HCT116 (cell line): Measurements from ENCODE around the gene PRXL2A. TPM values are rescaled to one million over a fixed set of nuclear protein-coding genes. Genes with fewer than 3 reads are reported as not detected.

ENCODE experiments used
- ATAC-seq: fragments of 200-7000 bp; cut with Tn5 transposase; 2 replicates; pipeline ENCODE4 v1.9.1; 2020; ENCODE audit warnings: mild to moderate bottlenecking, moderate library complexity
- BruUV-seq: library from RNA; stranded (reverse); fragments of 400-500 nt; replicated peaks from 2 replicates; lab custom pipeline; 2021; lab: Mats Ljungman, UMichigan
- CTCF ChIA-PET: fragments of 300-600 bp; sonication (Branson Sonifier 250); formaldehyde crosslinking; loops from one replicate; lab custom pipeline; 2021; ENCODE audit warnings: antibody characterized with exemption; lab: Charles Lee
- POLR2A ChIA-PET: fragments of 300-600, 350-600 bp; sonication (Branson Sonifier 250); formaldehyde crosslinking; loops from one replicate; lab custom pipeline; 2021; ENCODE audit warnings: antibody characterized with exemption; lab: Charles Lee
- RAD21 ChIA-PET, 2 experiments: fragments of 300-600 bp; sonication (Branson Sonifier 250); formaldehyde crosslinking; loops; one replicate each; lab custom pipeline; 2023; ENCODE audit warnings: low total read pairs in 2 of 2; ENCODE audit not compliant: uncharacterized antibody in 2 of 2, unreplicated experiment in 2 of 2, low non-redundant PET in 1 of 2; lab: Charles Lee
- DNase-seq: peaks from one replicate; pipeline ENCODE4 v3.0.0-alpha.2; 2010; ENCODE audit warnings: low read depth, low spot score
- H2AFZ ChIP-seq: fragments of 200-600 bp; shearing (Covaris generic), sonication (generic); 2 replicates; pipeline ENCODE4 v1.6.1; 2017; ENCODE audit warnings: low read depth, mixed run types, mixed read lengths, antibody characterized with exemption, low read length; ENCODE audit not compliant: poor library complexity, severe bottlenecking
- H3K27ac ChIP-seq: 2 replicates; pipeline ENCODE4 v1.5.1; 2012; ENCODE audit warnings: low read depth, low read length
- H3K27me3 ChIP-seq: fragments of 200-600 bp; sonication (generic); 2 replicates; pipeline ENCODE4 v1.6.1; 2016; ENCODE audit warnings: mixed run types, low read length, mixed read lengths; ENCODE audit not compliant: insufficient read depth
- H3K36me3 ChIP-seq, 2 experiments: fragments of 200-500 bp in 1 of 2; fragments of 200-600 bp in 1 of 2; sonication (Bioruptor generic) in 1 of 2; sonication (generic) in 1 of 2; 2 replicates each; pipeline versions ENCODE4 v1.5.1 to v1.6.1; 2014 to 2016; ENCODE audit warnings: low read length in 2 of 2, inconsistent platforms in 1 of 2, mixed read lengths in 1 of 2, mixed run types in 1 of 2; ENCODE audit not compliant: insufficient read depth in 2 of 2, control insufficient read depth in 1 of 2
- H3K4me1 ChIP-seq, 2 experiments: fragments of 200-600 bp in 1 of 2; sonication (generic) in 1 of 2; 2 replicates each; pipeline versions ENCODE4 v1.5.1 to v1.6.1; 2012 to 2017; ENCODE audit warnings: low read length in 2 of 2, inconsistent platforms in 1 of 2, mild to moderate bottlenecking in 1 of 2, mixed read lengths in 1 of 2, mixed run types in 1 of 2, moderate library complexity in 1 of 2; ENCODE audit not compliant: insufficient read depth in 2 of 2, control insufficient read depth in 1 of 2
- H3K4me2 ChIP-seq: fragments of 200-600 bp; sonication (generic); 2 replicates; pipeline ENCODE4 v1.6.1; 2017; ENCODE audit warnings: mixed run types, low read length, mixed read lengths
- H3K4me3 ChIP-seq, 2 experiments: fragments of 200-600 bp in 1 of 2; sonication (generic) in 1 of 2; replicated peaks in 1 of 2; 2 replicates each; pipeline ENCODE4 v1.5.1; 2011 to 2016; ENCODE audit warnings: low read length in 2 of 2, control low read depth in 1 of 2, low read depth in 1 of 2, mild to moderate bottlenecking in 1 of 2, mixed read lengths in 1 of 2, mixed run types in 1 of 2
- H3K79me2 ChIP-seq: fragments of 200-600 bp; sonication (generic); 2 replicates; pipeline ENCODE4 v1.6.1; 2017; ENCODE audit warnings: mild to moderate bottlenecking, mixed run types, low read length, moderate library complexity, mixed read lengths; ENCODE audit not compliant: insufficient read depth
- H3K9ac ChIP-seq: fragments of 200-600 bp; sonication (generic); 2 replicates; pipeline ENCODE4 v1.6.1; 2016; ENCODE audit warnings: low read length, mixed read lengths
- H3K9me2 ChIP-seq: fragments of 200-600 bp; sonication (generic), shearing (Covaris generic); 2 replicates; pipeline ENCODE4 v1.6.1; 2017; ENCODE audit warnings: mixed run types, mild to moderate bottlenecking, moderate library complexity; ENCODE audit not compliant: insufficient read depth
- H3K9me3 ChIP-seq, 2 experiments: fragments of 200-500 bp in 1 of 2; fragments of 200-600 bp in 1 of 2; sonication (Bioruptor generic) in 1 of 2; sonication (generic) in 1 of 2; 2 replicates each; pipeline ENCODE4 v1.6.1; 2014 to 2017; ENCODE audit warnings: low read length in 2 of 2, mixed read lengths in 2 of 2, inconsistent platforms in 1 of 2, low read depth in 1 of 2, mild to moderate bottlenecking in 1 of 2, mixed run types in 1 of 2, moderate library complexity in 1 of 2; ENCODE audit not compliant: control insufficient read depth in 1 of 2, insufficient read depth in 1 of 2
- H4K20me1 ChIP-seq: fragments of 200-600 bp; sonication (generic), shearing (Covaris generic); 2 replicates; pipeline ENCODE4 v1.6.1; 2017; ENCODE audit warnings: mixed run types, mild to moderate bottlenecking, moderate library complexity; ENCODE audit not compliant: insufficient read depth
- CBX3 ChIP-seq: IDR thresholded peaks from 2 replicates; pipeline ENCODE4 v1.6.1; 2012; ENCODE audit warnings: low read depth
- CEBPB ChIP-seq: IDR thresholded peaks from 2 replicates; pipeline ENCODE4 v1.6.1; 2012; ENCODE audit warnings: low read depth
- POLR2AphosphoS5 ChIP-seq: IDR thresholded peaks from 2 replicates; pipeline ENCODE4 v1.6.1; 2011; ENCODE audit warnings: mild to moderate bottlenecking, low read depth, low read length, moderate library complexity
- SIN3A ChIP-seq: IDR thresholded peaks from 2 replicates; pipeline ENCODE4 v1.6.1; 2012; ENCODE audit warnings: low read depth
- SP1 ChIP-seq: IDR thresholded peaks from 2 replicates; pipeline ENCODE4 v1.6.1; 2012; ENCODE audit warnings: low read depth
- TCF7L2 ChIP-seq: IDR thresholded peaks from 2 replicates; pipeline ENCODE4 v1.7.0; 2011; ENCODE audit warnings: borderline replicate concordance, inconsistent platforms; ENCODE audit not compliant: insufficient read depth, insufficient read length; ENCODE audit errors: extremely low read depth
- YY1 ChIP-seq: IDR thresholded peaks from 2 replicates; pipeline ENCODE4 v1.6.1; 2011; ENCODE audit warnings: low read length, low read depth, moderate library complexity, mild to moderate bottlenecking; ENCODE audit not compliant: insufficient replicate concordance; ENCODE audit errors: extremely low read depth
- ZFX ChIP-seq: fragments of 450-650 bp; IDR thresholded peaks from 2 replicates; pipeline ENCODE4 v1.6.1; 2017
- ZNF274 ChIP-seq: fragments of 200-500 bp; sonication (Bioruptor generic); IDR thresholded peaks from 2 replicates; pipeline ENCODE4 v1.6.1; 2014; ENCODE audit warnings: mild to moderate bottlenecking, low read depth, low read length, inconsistent platforms
- intact Hi-C: fragments of 100-400 bp; cut with micrococcal nuclease; formaldehyde crosslinking; loops from 2 replicates; pipeline ENCODE4 v1.10.0; 2022
- total RNA-seq: library from RNA; stranded (reverse); gene quantifications from one replicate; pipeline ENCODE4 v1.2.1, GENCODE V29; 2021; ENCODE audit not compliant: unreplicated experiment
- TF ChIP-seq, protein P1 (sequence below): IDR thresholded peaks from 2 replicates; pipeline ENCODE4 v1.6.1; 2012
- TF ChIP-seq, protein P2 (sequence below), 3 experiments: fragments of 200-600 bp in 1 of 3; sonication (generic) in 1 of 3; IDR thresholded peaks in 2 of 3; conservative IDR thresholded peaks in 1 of 3; 2 replicates each; pipeline ENCODE4 v1.5.1; 2012 to 2017; ENCODE audit warnings: low read depth in 2 of 3, low read length in 2 of 3, antibody characterized with exemption in 1 of 3, borderline replicate concordance in 1 of 3, control low read depth in 1 of 3, mild to moderate bottlenecking in 1 of 3, mixed read lengths in 1 of 3, mixed run types in 1 of 3, moderate library complexity in 1 of 3; ENCODE audit not compliant: insufficient read depth in 1 of 3

The PRXL2A gene
- total RNA-seq, 1 experiment from 2014 or later: 4.9 TPM

DNA sequence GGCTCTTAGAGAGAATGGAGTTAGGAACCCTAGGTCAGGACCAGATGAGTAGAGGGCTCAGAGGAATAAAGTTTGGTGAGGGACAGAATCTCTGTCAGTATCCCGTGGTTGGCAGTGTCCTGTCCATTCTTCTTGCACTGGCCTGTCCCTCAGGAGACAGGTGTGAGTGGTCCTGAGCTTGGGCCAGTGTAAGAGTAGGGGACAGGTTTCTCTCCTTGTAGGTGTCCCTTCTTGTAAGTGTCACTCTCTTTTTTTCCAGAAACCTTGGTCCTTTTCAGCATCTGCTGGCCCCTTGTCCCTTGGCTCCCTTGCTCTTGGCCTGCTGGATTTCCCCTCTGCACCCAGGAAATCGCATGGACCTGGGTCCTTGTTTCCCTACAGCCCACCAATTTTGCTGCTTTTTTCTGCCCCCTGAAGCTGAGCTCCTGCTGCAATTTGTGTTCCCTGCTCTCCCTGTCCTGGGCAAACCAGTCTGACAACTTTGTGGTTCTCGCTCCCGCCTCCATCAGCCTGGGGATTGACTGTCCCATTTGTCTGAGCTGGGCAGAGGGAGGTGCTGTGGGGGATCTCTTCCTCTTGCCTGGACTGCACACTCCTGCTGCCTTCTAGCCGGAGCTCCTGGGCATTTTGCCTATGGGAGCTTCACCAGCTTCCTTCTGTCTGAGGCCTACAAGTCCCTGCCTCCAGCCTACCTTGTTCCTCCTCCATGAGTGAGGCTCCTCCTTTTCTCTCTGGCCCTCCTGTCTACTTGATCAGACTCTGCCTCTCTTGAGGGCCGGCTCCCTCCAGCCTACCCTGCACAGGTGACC lies 52.3 kb downstream of the PRXL2A start:
- peak overlapping the region; percentile 79 for H3K27ac ChIP-seq
- peaks cover 100% of the 10 kb centered on the region for H3K79me2 ChIP-seq
- H3K4me3 ChIP-seq: peak overlapping the region; percentile 33 to 47
- ChIA-PET POLR2A (interaction anchor here (0.6 to 3.6 kb wide), 8 partner anchors 8 to 76 kb away, joined by 3 to 18 read pairs (median 4); partner anchors contain the start of gene PRXL2A), RAD21 (interaction anchor here (0.9 to 5.2 kb wide), 4 partner anchors 39 to 45 kb away, joined by 4 to 23 read pairs (median 7); no protein-coding TSS in a partner anchor)
- intact Hi-C loops: loop anchor here (2.0 kb wide), 1 partner anchor 38 kb away; no protein-coding TSS in a partner anchor
- peaks cover 3% of the 10 kb centered on the region; the same call in 1 of the 2 replicates for H4K20me1 ChIP-seq
- BruUV-seq: no TSS peak
- no peak overlapping the region for H2AFZ ChIP-seq
- no peaks in the 10 kb centered on the region for H3K36me3 ChIP-seq
- H3K27me3 ChIP-seq: no peaks in the 10 kb centered on the region
- no peaks in the 10 kb centered on the region for H3K9me3 ChIP-seq
- H3K9ac ChIP-seq: peak overlapping the region; percentile 53
- no peaks in the 10 kb centered on the region for H3K9me2 ChIP-seq
- TF ChIP-seq CEBPB (no peak), SP1 (peak; percentile 93), YY1 (peak; percentile 73), ZFX (no peak), SIN3A (no peak; the same call in 1 of the 2 replicates), POLR2AphosphoS5 (peak; percentile 57), TCF7L2 (no peak), CBX3 (peak; percentile 90), ZNF274 (no peak)
- TF ChIP-seq, protein P1, sequence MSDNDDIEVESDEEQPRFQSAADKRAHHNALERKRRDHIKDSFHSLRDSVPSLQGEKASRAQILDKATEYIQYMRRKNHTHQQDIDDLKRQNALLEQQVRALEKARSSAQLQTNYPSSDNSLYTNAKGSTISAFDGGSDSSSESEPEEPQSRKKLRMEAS: peak; percentile 57
- TF ChIP-seq, protein P2, sequence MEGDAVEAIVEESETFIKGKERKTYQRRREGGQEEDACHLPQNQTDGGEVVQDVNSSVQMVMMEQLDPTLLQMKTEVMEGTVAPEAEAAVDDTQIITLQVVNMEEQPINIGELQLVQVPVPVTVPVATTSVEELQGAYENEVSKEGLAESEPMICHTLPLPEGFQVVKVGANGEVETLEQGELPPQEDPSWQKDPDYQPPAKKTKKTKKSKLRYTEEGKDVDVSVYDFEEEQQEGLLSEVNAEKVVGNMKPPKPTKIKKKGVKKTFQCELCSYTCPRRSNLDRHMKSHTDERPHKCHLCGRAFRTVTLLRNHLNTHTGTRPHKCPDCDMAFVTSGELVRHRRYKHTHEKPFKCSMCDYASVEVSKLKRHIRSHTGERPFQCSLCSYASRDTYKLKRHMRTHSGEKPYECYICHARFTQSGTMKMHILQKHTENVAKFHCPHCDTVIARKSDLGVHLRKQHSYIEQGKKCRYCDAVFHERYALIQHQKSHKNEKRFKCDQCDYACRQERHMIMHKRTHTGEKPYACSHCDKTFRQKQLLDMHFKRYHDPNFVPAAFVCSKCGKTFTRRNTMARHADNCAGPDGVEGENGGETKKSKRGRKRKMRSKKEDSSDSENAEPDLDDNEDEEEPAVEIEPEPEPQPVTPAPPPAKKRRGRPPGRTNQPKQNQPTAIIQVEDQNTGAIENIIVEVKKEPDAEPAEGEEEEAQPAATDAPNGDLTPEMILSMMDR (IDR thresholded peaks at IDR 0.05 in 2 of 3, conservative IDR thresholded peaks at IDR 0.05 in 1 of 3; ENCODE audit: borderline replicate concordance in 1 of 3, insufficient read depth in 1 of 3, low read depth in 2 of 3, low read length in 2 of 3): no peak
- TF ChIP-seq, all 23 proteins: peak for 5
- peak; percentile 80 for DNase-seq
- CTCF ChIA-PET: interaction anchor here (0.8 to 3.9 kb wide), 6 partner anchors 10 to 50 kb away, joined by 3 to 53 read pairs (median 8); no protein-coding TSS in a partner anchor
- H3K4me2 ChIP-seq: peak overlapping the region; percentile 82
- peak; percentile 80 for ATAC-seq
- H3K4me1 ChIP-seq: peaks cover 94 to 100% of the 10 kb centered on the region in 2 experiments
